Heart left ventricle (tissue), 13 donors: ENCODE measurements around the gene STPG2.

Experiments
- POLR2A ChIP-seq, 2 donors: fragments of 450-650 bp; IDR thresholded peaks; one replicate each; pipeline ENCODE4 v1.6.1; 2017; ENCODE audit warnings: antibody characterized with exemption in 2 of 2, mild to moderate bottlenecking in 2 of 2, moderate library complexity in 2 of 2
- TF ChIP-seq, protein P1 (sequence below), 12 donors: fragments of 200-600 bp; sonication (generic) in 4 of 12; IDR thresholded peaks; one replicate each; pipeline versions ENCODE4 v1.5.0 to v1.8.0; 2018 to 2022; ENCODE audit warnings: antibody characterized with exemption in 12 of 12, mild to moderate bottlenecking in 5 of 12
- donor health status: ischemic (EF 13 %, LVEDD 7.1; RV severe dilation, severe dysfunction).
- donor health status: DM: no; HTN: yes; CAD: no.
- donor health status: DM: no; HTN: no; CAD: no.
- donor health status: ischemic (EF 25% LVEDD 6.9; RV normal size, moderate dysfunction).
- donor health status: ischemic (EF 25% LVEDD 5.7; RV mildly dilated, moderate dysfunction).
- donor health status: ischemic (EF 35%, LVEDD 5.7; RV mildly dilated, moderate dysfunction).
- donor health status: nonischemic (EF 11% LVEDD 7.7; RV severe dilation, severe dysfunction).
- donor health status: DM: yes; HTN: yes; CAD: no.
- donor health status: PGD.
- donor health status: ischemic (EF 29% LVEDD 5.4; RV normal size, mild dysfunction).
- donor health status: nonischemic (EF 23%, LVEDD 6.1; RV moderate dilation, normal function).

- TF ChIP-seq POLR2A (IDR thresholded peaks at IDR 0.05), result no peak
- TF ChIP-seq, protein P1, sequence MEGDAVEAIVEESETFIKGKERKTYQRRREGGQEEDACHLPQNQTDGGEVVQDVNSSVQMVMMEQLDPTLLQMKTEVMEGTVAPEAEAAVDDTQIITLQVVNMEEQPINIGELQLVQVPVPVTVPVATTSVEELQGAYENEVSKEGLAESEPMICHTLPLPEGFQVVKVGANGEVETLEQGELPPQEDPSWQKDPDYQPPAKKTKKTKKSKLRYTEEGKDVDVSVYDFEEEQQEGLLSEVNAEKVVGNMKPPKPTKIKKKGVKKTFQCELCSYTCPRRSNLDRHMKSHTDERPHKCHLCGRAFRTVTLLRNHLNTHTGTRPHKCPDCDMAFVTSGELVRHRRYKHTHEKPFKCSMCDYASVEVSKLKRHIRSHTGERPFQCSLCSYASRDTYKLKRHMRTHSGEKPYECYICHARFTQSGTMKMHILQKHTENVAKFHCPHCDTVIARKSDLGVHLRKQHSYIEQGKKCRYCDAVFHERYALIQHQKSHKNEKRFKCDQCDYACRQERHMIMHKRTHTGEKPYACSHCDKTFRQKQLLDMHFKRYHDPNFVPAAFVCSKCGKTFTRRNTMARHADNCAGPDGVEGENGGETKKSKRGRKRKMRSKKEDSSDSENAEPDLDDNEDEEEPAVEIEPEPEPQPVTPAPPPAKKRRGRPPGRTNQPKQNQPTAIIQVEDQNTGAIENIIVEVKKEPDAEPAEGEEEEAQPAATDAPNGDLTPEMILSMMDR (IDR thresholded peaks at IDR 0.05), result no peak
These were observed 496.3 kb downstream of the STPG2 start for GRCh38 chr4:97646997-97647396.
